Smooth muscle cell (in vitro differentiated cells): Measurements from ENCODE around the gene CRLF1. TPM values are rescaled to one million over a fixed set of nuclear protein-coding genes. Genes with fewer than 3 reads are reported as not detected.

Source experiments
- DNase-seq: peaks from one replicate; lab custom pipeline; 2025; ENCODE audit not compliant: unreplicated experiment; lab: John Stamatoyannopoulos, UW
- H2AFZ ChIP-seq: fragments of 200-600 bp; sonication (generic); 2 replicates; pipeline ENCODE4 v1.6.0; 2016; ENCODE audit warnings: antibody characterized with exemption, low read depth, mild to moderate bottlenecking
- H3F3A ChIP-seq: fragments of 200-600 bp; sonication (generic); 2 replicates; pipeline ENCODE4 v1.6.0; 2017; ENCODE audit warnings: antibody characterized with exemption, low read depth
- H3K27ac ChIP-seq: fragments of 200-600 bp; sonication (generic); 2 replicates; pipeline ENCODE4 v1.5.1; 2016; ENCODE audit warnings: low read depth, mild to moderate bottlenecking
- H3K27me3 ChIP-seq: fragments of 200-600 bp; sonication (generic); 2 replicates; pipeline ENCODE4 v1.6.1; 2016; ENCODE audit warnings: low read depth, mild to moderate bottlenecking
- H3K36me3 ChIP-seq: fragments of 200-600 bp; sonication (generic); 2 replicates; pipeline ENCODE4 v1.5.1; 2016; ENCODE audit warnings: low read depth
- H3K4me1 ChIP-seq: fragments of 200-600 bp; sonication (generic); 2 replicates; pipeline ENCODE4 v1.5.1; 2016; ENCODE audit warnings: low read depth
- H3K4me2 ChIP-seq: fragments of 200-600 bp; sonication (generic); 2 replicates; pipeline ENCODE4 v1.6.0; 2016; ENCODE audit warnings: mild to moderate bottlenecking
- H3K4me3 ChIP-seq: fragments of 200-600 bp; sonication (generic); 2 replicates; pipeline ENCODE4 v1.5.1; 2016; ENCODE audit warnings: mild to moderate bottlenecking
- H3K79me2 ChIP-seq: fragments of 200-600 bp; sonication (generic); 2 replicates; pipeline ENCODE4 v1.6.0; 2016; ENCODE audit warnings: low read depth, mild to moderate bottlenecking
- H3K9ac ChIP-seq: fragments of 200-600 bp; sonication (generic); 2 replicates; pipeline ENCODE4 v1.6.0; 2016; ENCODE audit warnings: low read depth
- H3K9me3 ChIP-seq: fragments of 200-600 bp; sonication (generic); replicated peaks from 2 replicates; pipeline ENCODE4 v1.5.1; 2016; ENCODE audit warnings: low read depth
- H4K20me1 ChIP-seq: fragments of 200-600 bp; sonication (generic); 2 replicates; pipeline ENCODE4 v1.6.0; 2016; ENCODE audit warnings: low read depth
- CTCF ChIP-seq: fragments of 200-600 bp; sonication (generic); IDR thresholded peaks from 2 replicates; pipeline ENCODE4 v1.5.1; 2017; ENCODE audit warnings: borderline replicate concordance, mild to moderate bottlenecking, antibody characterized with exemption; ENCODE audit not compliant: insufficient read depth, poor library complexity, severe bottlenecking
- WGBS: methylation state at CpG from one replicate; pipeline ENCODE4 v1.1.7; 2016; ENCODE audit warnings: low lambda C conversion rate; 5-methylcytosine and 5-hydroxymethylcytosine counted together
- polyA plus RNA-seq: library from polyadenylated mRNA; unstranded; fragments of >200 nt; fragmentation: Nextera tagmentation; extraction: Ambion mirVana; gene quantifications from 2 replicates; pipeline ENCODE4 v1.2.1, GENCODE V29; 2016
- total RNA-seq: library from RNA; depleted of rRNA; stranded (reverse); fragments of >200 nt; gene quantifications from 2 replicates; pipeline ENCODE4 v1.2.3, GENCODE V29; 2014

Gene CRLF1
- total and polyA plus RNA-seq, 2 experiments from 2014 or later = 196 to 1,048 TPM

GRCh38 chr19:18558604-18559003, 48.0 kb downstream of the CRLF1 start:
- Histone ChIP-seq H3K27ac (peak overlapping the region; percentile 67), H3K36me3 (no peaks in the 10 kb centered on the region), H3K4me3 (peak overlapping the region; percentile 64), H3K4me2 (peak overlapping the region; percentile 95), H3K9ac (peak overlapping the region; percentile 68), H3K79me2 (peaks cover 39% of the 10 kb centered on the region), H3K27me3 (no peaks in the 10 kb centered on the region), H4K20me1 (no peaks in the 10 kb centered on the region), H3K4me1 (peaks cover 6% of the 10 kb centered on the region), H3K9me3 (no peaks in the 10 kb centered on the region), H3F3A (no peaks in the 10 kb centered on the region), H2AFZ (no peak overlapping the region)
- WGBS = 67% methylated on average over 3 of the region's 3 CpGs
- TF ChIP-seq CTCF = no peak
- DNase-seq = no peak

GRCh38 chr19:18558202-18558555, 48.4 kb downstream of the CRLF1 start:
- peak overlapping the region; percentile 67 for H3K27ac ChIP-seq
- H3K36me3 ChIP-seq = no peaks in the 10 kb centered on the region
- peak overlapping the region; percentile 64 for H3K4me3 ChIP-seq
- H3K4me2 ChIP-seq = peak overlapping the region; percentile 95
- DNase-seq = no peak
- H3F3A ChIP-seq = no peaks in the 10 kb centered on the region
- H3K9me3 ChIP-seq = no peaks in the 10 kb centered on the region
- peak overlapping the region; percentile 12 for H2AFZ ChIP-seq
- H3K4me1 ChIP-seq = peaks cover 6% of the 10 kb centered on the region
- H3K9ac ChIP-seq = peak overlapping the region; percentile 68
- no peaks in the 10 kb centered on the region for H4K20me1 ChIP-seq
- H3K27me3 ChIP-seq = no peaks in the 10 kb centered on the region
- WGBS = 15% methylated on average over 11 of the region's 11 CpGs
- TF ChIP-seq CTCF = no peak
- peaks cover 39% of the 10 kb centered on the region for H3K79me2 ChIP-seq

- no peaks in the 10 kb centered on the region for H3F3A ChIP-seq
- WGBS = 3% methylated on average over 45 of the region's 58 CpGs
Observed at GRCh38 chr19:18557411-18558201, 49.0 kb downstream of the CRLF1 start, which contains the start of gene KXD1. Gene KXD1 (plus strand): TSS chr19:18557870. CDS start chr19:18562057, 4,187 bp downstream.

More at GRCh38 chr19:18557411-18558201, 49.0 kb downstream of the CRLF1 start, which contains the start of gene KXD1:
- Histone ChIP-seq H3K9me3 (no peaks in the 10 kb centered on the region), H3K27me3 (no peaks in the 10 kb centered on the region), H3K9ac (peak within 1 kb of the TSS; percentile 68), H3K4me1 (peaks cover 6% of the 10 kb centered on the region), H3K79me2 (peaks cover 39% of the 10 kb centered on the region), H2AFZ (peak within 1 kb of the TSS; percentile 12), H4K20me1 (no peaks in the 10 kb centered on the region), H3K4me3 (peak within 1 kb of the TSS; percentile 64), H3K4me2 (peak within 1 kb of the TSS; percentile 95), H3K36me3 (no peaks in the 10 kb centered on the region), H3K27ac (peak within 1 kb of the TSS; percentile 67)
- peak; percentile 70 for DNase-seq
- TF ChIP-seq CTCF = no peak
